GM23248 (cell line): Measurements from ENCODE around the gene CDYL. TPM values are rescaled to one million over a fixed set of nuclear protein-coding genes. Genes with fewer than 3 reads are reported as not detected.

Source experiments
- DNase-seq: peaks from one replicate; pipeline ENCODE4 v3.0.0-alpha.2; 2015
- H2AFZ ChIP-seq: fragments of 200-600 bp; sonication (generic); 2 replicates; pipeline ENCODE4 v1.6.1; 2016; ENCODE audit warnings: antibody characterized with exemption
- H3F3A ChIP-seq: fragments of 200-600 bp; sonication (generic); 2 replicates; pipeline ENCODE4 v1.6.1; 2016; ENCODE audit warnings: mild to moderate bottlenecking, antibody characterized with exemption, mixed run types; ENCODE audit not compliant: insufficient read depth
- H3K27ac ChIP-seq: fragments of 200-600 bp; sonication (generic); 2 replicates; pipeline ENCODE4 v1.5.1; 2016; ENCODE audit warnings: mild to moderate bottlenecking
- H3K27me3 ChIP-seq: fragments of 200-600 bp; sonication (generic); replicated peaks from 2 replicates; pipeline ENCODE4 v1.6.1; 2016; ENCODE audit warnings: mild to moderate bottlenecking; ENCODE audit not compliant: insufficient read depth
- H3K36me3 ChIP-seq: fragments of 200-600 bp; sonication (generic); 2 replicates; pipeline ENCODE4 v1.6.1; 2016; ENCODE audit warnings: low read depth, mild to moderate bottlenecking
- H3K4me1 ChIP-seq: fragments of 200-600 bp; sonication (generic); 2 replicates; pipeline ENCODE4 v1.6.1; 2016; ENCODE audit warnings: mild to moderate bottlenecking; ENCODE audit not compliant: insufficient read depth
- H3K4me2 ChIP-seq: fragments of 200-600 bp; sonication (generic); one replicate; pipeline ENCODE4 v1.6.1; 2016; ENCODE audit warnings: mild to moderate bottlenecking; ENCODE audit not compliant: unreplicated experiment
- H3K4me3 ChIP-seq: fragments of 200-600 bp; sonication (generic); 2 replicates; pipeline ENCODE4 v1.5.1; 2016; ENCODE audit warnings: mild to moderate bottlenecking
- H3K79me2 ChIP-seq: fragments of 200-600 bp; sonication (generic); 2 replicates; pipeline ENCODE4 v1.6.1; 2016; ENCODE audit warnings: mild to moderate bottlenecking; ENCODE audit not compliant: insufficient read depth
- H3K9ac ChIP-seq: fragments of 200-600 bp; sonication (generic); 2 replicates; pipeline ENCODE4 v1.6.1; 2016; ENCODE audit warnings: mild to moderate bottlenecking
- H3K9me2 ChIP-seq: fragments of 200-600 bp; sonication (generic); 2 replicates; pipeline ENCODE4 v1.6.1; 2016; ENCODE audit warnings: mixed run types, mild to moderate bottlenecking, moderate library complexity; ENCODE audit not compliant: insufficient read depth
- H3K9me3 ChIP-seq: fragments of 200-600 bp; sonication (generic); one replicate; pipeline ENCODE4 v1.6.1; 2017; ENCODE audit warnings: low read depth
- H4K20me1 ChIP-seq: fragments of 200-600 bp; sonication (generic); 2 replicates; pipeline ENCODE4 v1.6.0; 2016; ENCODE audit not compliant: insufficient read depth
- EZH2 ChIP-seq: fragments of 200-600 bp; sonication (generic); IDR thresholded peaks from 2 replicates; pipeline ENCODE4 v1.6.1; 2018; ENCODE audit warnings: antibody characterized with exemption, mild to moderate bottlenecking; ENCODE audit not compliant: insufficient read depth, poor library complexity, severe bottlenecking
- EZH2phosphoT487 ChIP-seq: fragments of 200-600 bp; sonication (generic); IDR thresholded peaks from 2 replicates; pipeline ENCODE4 v1.6.1; 2018; ENCODE audit warnings: antibody characterized with exemption, moderate library complexity, mild to moderate bottlenecking, low read depth; ENCODE audit not compliant: insufficient read depth
- WGBS, 2 experiments: methylation state at CpG; one replicate each; pipeline ENCODE4 v1.1.6; 2015 to 2017; ENCODE audit warnings: low lambda C conversion rate in 2 of 2, low coverage in 1 of 2; ENCODE audit errors: missing lambda C conversion rate in 2 of 2; 5-methylcytosine and 5-hydroxymethylcytosine counted together
- in situ Hi-C: fragments of 300-500 bp; cut with MboI; formaldehyde crosslinking; loops from 2 replicates; pipeline ENCODE4 v1.15.0; 2020
- polyA plus RNA-seq: library from polyadenylated mRNA; unstranded; fragments of >200 nt; fragmentation: Nextera tagmentation; extraction: Ambion mirVana; gene quantifications from 2 replicates; pipeline ENCODE4 v1.2.1, GENCODE V29; 2016
- total RNA-seq: library from RNA; depleted of rRNA; stranded (reverse); fragments of >200 nt; shearing (Covaris generic); gene quantifications from 2 replicates; pipeline ENCODE4 v1.2.3, GENCODE V29; 2014

Gene CDYL
- total and polyA plus RNA-seq, 2 experiments from 2014 or later: 7.9 to 27.9 TPM

DNA sequence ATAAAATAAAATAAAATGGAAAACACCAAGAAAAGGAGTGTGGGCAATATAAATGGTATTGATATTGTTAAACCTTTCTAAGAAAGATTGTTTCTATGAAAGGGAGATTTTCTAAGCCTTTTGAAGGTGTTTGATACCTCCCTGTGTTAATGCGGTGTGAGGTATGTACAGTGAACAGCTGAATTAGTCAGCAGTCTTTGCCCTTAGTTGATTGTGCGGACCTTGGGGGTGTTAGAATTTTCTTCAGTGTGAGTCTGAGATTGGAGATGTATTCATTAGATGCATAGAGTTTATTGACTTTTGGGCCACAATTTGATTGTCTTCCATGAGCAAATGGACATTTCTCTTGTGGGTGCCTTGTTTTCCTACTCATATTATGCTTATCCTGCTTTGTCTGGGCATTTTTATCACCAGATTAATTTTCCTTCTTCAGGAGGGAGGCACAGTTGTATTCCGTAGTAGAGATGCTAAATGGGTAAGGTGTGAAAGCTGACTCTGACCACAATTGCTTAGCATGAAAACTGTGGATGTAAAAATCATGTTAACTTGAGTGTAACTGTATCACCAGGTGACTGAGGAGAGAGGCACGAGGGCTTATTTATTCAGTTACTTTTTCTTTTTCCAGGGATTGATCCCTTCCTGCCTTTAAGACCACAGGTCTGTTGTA, 42.2 kb downstream of the CDYL start:
- in situ Hi-C loops: no loop called here
- peaks cover under 1% of the 10 kb centered on the region; the same call in 1 of the 2 replicates for H4K20me1 ChIP-seq
- no peak overlapping the region for H3K4me3 ChIP-seq
- H3K4me2 ChIP-seq: no peak overlapping the region
- H3K27me3 ChIP-seq: no peaks in the 10 kb centered on the region
- peaks cover 100% of the 10 kb centered on the region for H3K79me2 ChIP-seq
- H3K9me3 ChIP-seq: no peaks in the 10 kb centered on the region
- no peak for DNase-seq
- no peaks in the 10 kb centered on the region for H3K9me2 ChIP-seq
- H3K9ac ChIP-seq: no peak overlapping the region
- no peaks in the 10 kb centered on the region for H3K36me3 ChIP-seq
- peaks cover 4% of the 10 kb centered on the region; the same call in 1 of the 2 replicates for H3F3A ChIP-seq
- H3K4me1 ChIP-seq: peaks cover 25% of the 10 kb centered on the region
- no peak overlapping the region for H3K27ac ChIP-seq
- WGBS, 2 experiments: 97 to 99% methylated on average over 4 of the region's 4 CpGs
- no peak overlapping the region for H2AFZ ChIP-seq
- TF ChIP-seq EZH2phosphoT487: no peak
- TF ChIP-seq EZH2: no peak

DNA sequence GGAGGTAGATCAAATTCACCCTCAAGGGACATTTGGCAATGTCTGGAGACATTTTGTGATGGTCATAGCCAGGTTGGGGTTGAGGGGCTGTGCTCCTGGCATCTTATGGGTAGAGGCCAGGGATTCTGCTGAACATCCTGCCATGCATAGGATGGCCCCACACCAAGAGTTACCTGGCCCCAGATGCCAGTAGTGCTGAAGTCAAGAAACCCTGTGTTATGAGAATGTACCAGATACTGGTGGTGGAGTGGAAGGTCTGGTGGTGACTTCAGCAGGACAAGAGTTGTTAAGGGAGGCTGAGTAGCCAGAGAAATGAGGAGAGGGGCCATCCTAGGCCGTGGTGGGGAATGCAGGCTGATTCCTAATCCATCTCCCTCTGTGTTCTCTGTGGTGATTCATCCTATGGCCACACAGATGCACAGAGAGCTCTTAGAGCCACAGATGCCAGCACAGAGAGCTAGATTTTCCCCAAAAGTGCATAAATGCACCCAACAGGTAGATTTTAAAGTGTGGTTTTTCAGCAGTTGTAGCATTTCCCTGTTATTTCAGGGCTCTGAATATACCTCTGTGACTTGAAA, 43.6 kb downstream of the CDYL start:
- H3K9me2 ChIP-seq: no peaks in the 10 kb centered on the region
- no peak overlapping the region for H3K9ac ChIP-seq
- in situ Hi-C loops: no loop called here
- no peak overlapping the region for H3K4me3 ChIP-seq
- WGBS, 2 experiments: 50 to 69% methylated on average over 1 of the region's 1 CpG
- H3K27ac ChIP-seq: no peak overlapping the region
- H2AFZ ChIP-seq: no peak overlapping the region
- TF ChIP-seq EZH2 (no peak), EZH2phosphoT487 (no peak)
- H3K9me3 ChIP-seq: no peaks in the 10 kb centered on the region
- no peaks in the 10 kb centered on the region for H3K36me3 ChIP-seq
- peaks cover 25% of the 10 kb centered on the region for H3K4me1 ChIP-seq
- H3K4me2 ChIP-seq: no peak overlapping the region
- DNase-seq: peak; percentile 50
- no peaks in the 10 kb centered on the region; the same call in 1 of the 2 replicates for H4K20me1 ChIP-seq
- H3F3A ChIP-seq: peaks cover 4% of the 10 kb centered on the region; the same call in 1 of the 2 replicates
- no peaks in the 10 kb centered on the region for H3K27me3 ChIP-seq
- H3K79me2 ChIP-seq: peaks cover 100% of the 10 kb centered on the region

- Histone ChIP-seq H3K9me3 (no peaks in the 10 kb centered on the region), H3K4me1 (peaks cover 25% of the 10 kb centered on the region), H4K20me1 (no peaks in the 10 kb centered on the region; the same call in 1 of the 2 replicates), H3K79me2 (peaks cover 100% of the 10 kb centered on the region), H3K36me3 (no peaks in the 10 kb centered on the region), H2AFZ (no peak overlapping the region), H3K9me2 (no peaks in the 10 kb centered on the region), H3K27me3 (no peaks in the 10 kb centered on the region), H3F3A (peaks cover 4% of the 10 kb centered on the region; the same call in 1 of the 2 replicates), H3K4me2 (peak overlapping the region; percentile 49), H3K4me3 (no peak overlapping the region), H3K27ac (peak overlapping the region; percentile 50), H3K9ac (peak overlapping the region; percentile 17; the same call in 1 of the 2 replicates)
- TF ChIP-seq EZH2 (no peak), EZH2phosphoT487 (no peak)
- in situ Hi-C loops: no loop called here
- 2 to 6% methylated on average over 5 of the region's 5 CpGs for WGBS, 2 experiments
- peak; percentile 92 for DNase-seq
These were observed 44.6 kb downstream of the CDYL start for GRCh38 chr6:4820704-4821276.

GRCh38 chr6:4822476-4822875, 46.3 kb downstream of the CDYL start:
- Histone ChIP-seq H3K4me1 (peaks cover 22% of the 10 kb centered on the region), H3K27me3 (no peaks in the 10 kb centered on the region), H2AFZ (no peak overlapping the region), H3K4me2 (no peak overlapping the region), H3K9me2 (no peaks in the 10 kb centered on the region), H4K20me1 (no peaks in the 10 kb centered on the region), H3K27ac (no peak overlapping the region), H3K79me2 (peaks cover 100% of the 10 kb centered on the region), H3F3A (peaks cover 4% of the 10 kb centered on the region; the same call in 1 of the 2 replicates), H3K9me3 (no peaks in the 10 kb centered on the region), H3K36me3 (no peaks in the 10 kb centered on the region), H3K9ac (no peak overlapping the region), H3K4me3 (no peak overlapping the region)
- no peak for DNase-seq
- TF ChIP-seq EZH2 (no peak), EZH2phosphoT487 (no peak)
- WGBS, 2 experiments: 20 to 29% methylated on average over 1 of the region's 1 CpG
- in situ Hi-C loops: no loop called here
